HL-60/S4 treated with phorbol 12-myristate 13-acetate at 8.2 ng/mL for 4 days and 3 days (cell line): ENCODE results near the gene DUS3L.

Source experiments
- in situ Hi-C: fragments of 300-500 bp; cut with MboI; formaldehyde crosslinking; loops from 2 replicates; pipeline ENCODE4 v1.15.0; 2022; ENCODE audit warnings: low sequenced_read_pairs

The DUS3L gene

DNA sequence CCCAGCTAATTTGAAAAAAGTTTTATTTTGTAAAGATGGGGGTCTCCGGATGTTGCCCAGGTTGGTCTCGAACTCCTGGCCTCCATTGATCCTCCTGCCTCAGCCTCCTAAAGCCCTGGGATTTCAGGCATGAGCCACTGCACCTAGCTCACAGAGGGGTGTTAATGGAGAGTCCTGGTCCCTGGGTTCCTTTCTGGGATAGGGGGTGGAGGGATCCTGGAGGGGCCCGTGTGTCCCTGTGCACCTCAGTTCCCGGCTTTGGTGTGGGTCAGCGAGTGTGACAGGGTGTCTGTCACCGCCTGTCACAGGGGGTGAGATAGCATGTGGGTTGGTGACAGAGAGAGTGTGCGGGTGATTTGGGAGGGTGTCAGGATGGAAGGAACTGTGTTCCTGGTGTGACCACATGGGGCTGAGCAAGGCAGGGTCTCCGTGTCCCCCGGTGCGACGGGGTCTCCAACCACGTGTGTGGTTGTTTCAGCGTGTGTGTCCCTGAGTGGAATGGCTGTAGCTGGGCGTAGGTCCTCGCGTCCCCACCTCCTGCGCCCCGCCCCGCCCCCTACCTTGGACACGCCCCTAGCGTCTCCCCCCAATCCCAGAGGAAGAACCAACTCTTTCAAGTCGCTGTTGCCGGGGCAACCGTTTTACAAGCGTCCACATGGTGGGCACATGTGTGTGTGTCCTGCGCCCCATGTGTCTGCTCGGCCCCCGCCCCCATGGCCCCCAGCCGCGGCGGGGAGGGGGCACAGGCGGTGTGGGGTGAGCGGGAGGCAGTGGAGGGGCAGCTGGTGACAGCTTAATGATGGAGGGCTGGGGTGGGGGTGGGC is 11.0 kb upstream of the DUS3L start:
- in situ Hi-C loops: loop anchor here (10.0 kb wide), 1 partner anchor 223 kb away; no protein-coding TSS in a partner anchor

GRCh38 chr19:5800361-5801270 is 9.7 kb upstream of the DUS3L start:
- in situ Hi-C loops: loop anchor here (10.0 kb wide), 1 partner anchor 224 kb away; no protein-coding TSS in a partner anchor

DNA sequence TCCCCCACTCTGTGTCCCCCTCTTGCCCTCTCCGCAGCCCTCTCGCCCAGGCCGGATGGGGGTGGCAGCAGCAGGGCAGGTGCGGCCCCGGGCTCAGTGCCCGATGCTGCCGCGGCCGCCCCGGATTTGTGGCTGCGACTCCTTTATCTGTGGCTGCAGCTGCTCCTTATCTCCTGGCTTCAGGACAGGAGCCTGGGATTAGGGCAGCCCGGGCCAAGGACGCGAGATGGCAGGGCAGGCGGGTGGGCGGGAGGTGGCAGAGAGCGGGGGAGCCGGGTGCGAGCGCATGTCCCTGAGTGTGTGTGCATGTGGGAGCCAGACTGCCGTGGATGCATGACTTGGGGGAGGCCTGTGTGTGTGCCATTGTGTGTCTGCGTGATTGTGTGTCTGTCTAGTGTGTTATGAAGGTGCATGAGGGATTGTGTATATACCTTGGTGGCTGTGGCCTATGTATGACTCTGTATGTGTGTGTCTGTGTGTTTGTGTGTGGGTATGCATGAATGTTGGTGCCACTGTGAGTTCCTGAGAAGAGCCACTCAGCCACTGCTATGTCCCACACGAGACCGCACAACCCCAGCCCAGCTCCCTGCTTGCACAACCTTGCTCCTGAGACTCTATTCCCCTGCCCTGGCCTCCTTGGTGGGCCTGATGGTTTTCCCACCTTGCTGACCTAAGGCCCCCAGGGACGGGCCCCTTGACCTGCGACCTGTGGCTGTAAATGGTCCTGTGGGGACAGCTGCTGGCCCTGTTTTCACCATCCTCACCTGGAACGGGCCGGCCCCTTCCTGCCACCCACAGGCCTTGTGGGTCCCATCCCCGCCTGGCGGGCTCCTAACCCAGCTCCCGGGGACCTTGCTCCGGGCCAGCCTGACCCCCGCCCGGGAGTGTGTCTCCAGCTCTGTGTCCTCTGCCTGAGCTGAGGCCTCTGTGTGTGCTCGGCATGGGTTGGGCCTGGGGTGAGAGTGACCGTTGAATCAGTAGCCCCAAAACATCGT is 8.6 kb upstream of the DUS3L start:
- in situ Hi-C loops: loop anchor here (10.0 kb wide), 1 partner anchor 225 kb away; no protein-coding TSS in a partner anchor

GRCh38 chr19:5798244-5798643 is 7.3 kb upstream of the DUS3L start:
- in situ Hi-C loops: no loop called here

- in situ Hi-C loops: no loop called here
Observed at GRCh38 chr19:5795382-5795919, 4.5 kb upstream of the DUS3L start.

DNA sequence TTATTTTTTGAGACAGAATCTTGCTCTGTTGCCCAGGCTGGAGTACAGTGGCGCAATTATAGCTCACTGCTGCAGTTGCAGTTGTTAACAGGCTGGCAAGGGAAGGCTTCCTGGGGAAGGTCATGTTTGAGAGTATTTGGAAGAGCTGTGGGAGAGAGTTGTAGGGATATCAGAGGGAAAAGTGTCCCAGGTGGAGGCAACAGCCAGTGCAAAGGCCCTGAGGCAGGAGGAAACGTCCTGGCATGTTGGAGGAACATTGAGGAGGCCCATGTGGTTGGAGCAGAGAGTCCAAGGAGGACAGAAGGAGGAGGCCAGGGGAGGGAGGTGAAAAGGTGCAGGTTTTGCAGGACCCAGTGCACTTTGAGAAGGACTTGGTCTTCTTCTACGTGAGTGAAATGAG is 2.2 kb upstream of the DUS3L start:
- in situ Hi-C loops: no loop called here

GRCh38 chr19:5792224-5792623 is 1.3 kb upstream of the DUS3L start:
- in situ Hi-C loops: no loop called here

- in situ Hi-C loops: no loop called here
Observed at GRCh38 chr19:5789886-5790558, 941 bp downstream of the DUS3L start.

GRCh38 chr19:5789351-5789761 is 1.6 kb downstream of the DUS3L start:
- in situ Hi-C loops: no loop called here

- in situ Hi-C loops: no loop called here
Observed at GRCh38 chr19:5788422-5788821, 2.5 kb downstream of the DUS3L start.

GRCh38 chr19:5787409-5788182 is 3.4 kb downstream of the DUS3L start:
- in situ Hi-C loops: no loop called here

DNA sequence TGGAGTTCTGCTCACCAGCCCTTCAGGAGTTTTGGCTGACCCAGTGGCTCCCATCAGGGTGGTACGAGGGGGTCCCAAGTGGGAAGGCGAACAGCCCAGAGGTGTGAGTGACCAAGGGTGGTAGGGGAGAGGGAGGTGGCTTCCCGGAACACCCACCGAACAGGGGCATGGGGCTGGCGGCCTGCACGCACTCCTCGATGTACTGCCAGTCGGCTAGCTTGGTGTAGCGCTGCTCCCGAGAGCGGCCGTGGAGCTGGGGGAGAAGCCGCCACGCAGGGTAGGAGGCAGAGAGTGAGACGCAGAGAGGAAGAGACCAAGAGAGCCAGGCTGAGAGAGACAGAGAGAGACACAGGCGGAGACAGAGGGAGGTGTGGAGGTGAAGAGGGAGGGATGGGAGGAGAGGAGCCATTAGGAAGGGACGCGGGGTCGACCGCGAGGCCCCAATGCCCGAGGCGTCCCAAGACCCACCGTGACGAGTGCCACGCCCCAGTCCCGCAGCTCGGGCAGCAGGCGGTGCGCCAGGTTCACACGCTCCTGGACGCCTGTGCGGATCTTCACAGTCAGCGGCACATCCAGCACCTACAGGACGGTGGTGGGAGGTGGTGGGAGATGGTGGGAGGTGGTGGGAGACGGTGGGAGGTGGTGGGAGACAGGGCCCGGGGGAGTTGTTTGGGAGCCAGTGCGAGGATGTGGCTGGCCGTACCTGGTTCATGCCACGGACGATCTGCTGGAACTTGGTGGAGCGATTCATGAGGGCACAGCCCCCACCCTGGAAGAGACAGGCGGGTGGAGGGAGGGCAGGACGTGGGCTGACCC is 4.2 kb downstream of the DUS3L start:
- in situ Hi-C loops: no loop called here

DNA sequence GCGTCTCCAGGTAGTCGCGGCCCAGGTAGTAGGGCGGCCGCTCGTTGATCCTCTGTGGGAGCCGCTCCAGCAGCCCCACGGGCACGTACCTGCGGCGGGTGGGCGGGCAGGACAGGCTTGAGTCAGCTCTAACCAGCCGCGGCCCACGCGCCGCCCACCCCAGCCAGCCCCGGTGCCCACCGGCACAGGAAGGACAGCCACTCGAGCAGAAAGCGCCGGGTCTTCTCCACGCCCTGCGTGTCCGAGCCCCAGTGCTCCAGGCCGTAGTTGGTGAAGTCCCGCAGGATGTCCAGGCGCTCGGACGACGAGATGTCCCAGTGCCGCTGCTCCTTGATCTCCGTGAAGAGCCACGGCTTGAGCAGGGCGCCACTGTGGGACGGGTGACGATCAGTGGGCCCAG is 5.5 kb downstream of the DUS3L start:
- in situ Hi-C loops: no loop called here

DNA sequence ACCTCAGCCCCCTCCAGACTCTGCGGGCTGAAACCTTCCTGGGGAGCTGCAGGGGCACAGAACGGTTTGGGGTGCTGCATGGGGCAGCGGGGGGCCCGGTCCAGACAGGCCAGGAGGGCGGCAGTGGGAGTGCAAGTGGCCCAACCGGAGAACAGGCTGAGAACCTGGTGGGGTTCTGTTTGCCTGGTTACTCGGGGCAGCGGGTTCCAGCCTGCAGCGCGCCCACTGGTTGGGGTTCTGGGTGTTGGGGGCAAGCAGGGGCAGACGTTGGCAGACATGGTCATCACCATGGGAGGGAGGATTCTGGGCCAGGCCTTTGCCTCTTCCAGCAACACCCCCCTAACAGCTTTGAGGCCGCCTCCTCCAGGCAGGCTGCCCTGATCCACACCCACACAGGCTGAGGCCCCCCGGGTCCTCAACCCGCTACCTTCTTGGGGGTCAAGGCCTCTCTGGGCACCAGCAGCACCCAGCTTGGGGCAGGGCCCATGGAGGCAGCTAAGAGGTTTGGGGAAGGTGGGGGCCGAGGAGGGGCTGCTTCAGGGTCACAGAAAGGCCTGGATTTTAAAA is 6.3 kb downstream of the DUS3L start, which contains the start of gene PRR22:
PRR22 (minus strand) TSS at position 166 of the 567 bp plus-strand sequence; CDS start at position 80, 86 bp downstream.
- in situ Hi-C loops: no loop called here

DNA sequence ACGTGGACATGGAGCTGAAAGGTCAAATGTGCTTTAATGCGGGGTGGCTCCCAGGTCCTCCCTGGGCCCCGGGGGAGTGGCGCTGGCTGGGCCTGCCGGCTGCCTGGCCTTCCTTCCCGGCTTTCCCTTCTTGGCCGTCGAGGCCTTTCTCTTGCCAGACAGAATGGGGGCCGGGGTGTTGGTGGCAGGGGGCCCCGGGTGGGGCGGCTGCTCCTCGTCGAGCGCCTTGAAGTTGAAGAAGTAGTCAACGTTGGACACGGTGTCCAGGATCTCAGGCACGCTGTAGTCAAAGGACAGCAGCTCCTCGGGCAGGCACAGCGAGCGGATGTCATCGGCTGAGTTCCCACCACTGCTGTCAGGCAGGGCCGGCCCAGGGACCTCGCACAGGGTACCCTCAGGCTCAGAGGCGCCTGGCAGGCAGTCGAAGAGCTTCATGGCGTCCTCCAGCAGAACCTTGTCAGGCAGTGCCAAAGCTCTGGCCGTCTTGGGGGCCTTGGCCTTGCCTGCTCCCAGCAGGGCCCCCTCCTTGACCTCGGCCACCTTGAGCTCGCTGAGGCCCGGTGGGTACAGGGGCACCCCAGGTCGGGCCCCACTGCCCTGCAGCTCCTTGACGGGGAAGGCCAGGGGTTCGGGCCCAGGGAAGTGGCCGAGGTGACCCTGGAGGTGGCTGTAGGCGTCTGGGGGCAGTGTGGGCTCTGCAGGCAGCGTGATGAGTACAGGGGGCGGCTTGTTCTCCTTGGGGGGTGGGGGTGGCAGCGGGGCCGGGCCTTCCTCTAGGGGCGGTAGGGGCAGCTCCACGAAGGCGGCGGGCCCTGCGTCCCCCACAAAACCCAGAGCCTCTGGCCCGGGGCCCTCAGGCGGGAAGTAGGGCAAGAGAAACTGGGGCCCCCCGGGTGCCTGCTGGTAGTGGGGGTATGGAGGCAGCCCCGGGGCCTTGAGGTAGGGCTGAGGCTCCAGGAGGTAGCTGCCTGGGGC is 7.7 kb downstream of the DUS3L start:
- in situ Hi-C loops: no loop called here

DNA sequence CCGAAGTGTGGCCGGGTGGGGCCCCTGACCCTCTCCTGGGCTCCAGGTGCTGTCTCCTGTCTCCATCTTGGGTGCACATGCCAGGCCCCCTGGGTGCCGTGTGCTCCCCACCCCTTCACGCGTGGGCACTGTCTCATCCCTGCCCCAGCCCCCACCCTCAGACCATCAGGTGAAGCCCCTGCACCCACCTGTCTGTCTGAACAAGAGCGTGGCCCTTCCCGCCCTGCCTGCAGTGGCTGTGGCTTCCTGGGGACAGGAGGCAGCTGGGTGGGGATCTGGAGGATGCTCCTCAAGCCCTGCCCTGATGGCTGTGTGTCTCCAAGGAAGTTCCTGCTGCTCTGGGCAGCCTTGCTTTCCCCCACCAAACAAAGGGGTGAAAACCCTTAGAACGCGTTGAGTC is 8.6 kb downstream of the DUS3L start:
- in situ Hi-C loops: no loop called here
